ENCODE measurements around the gene ARMC9. TPM values are rescaled to one million over a fixed set of nuclear protein-coding genes. Genes with fewer than 3 reads are reported as not detected.

The ARMC9 gene
- total RNA-seq, 4 donors from 2014 or later: 6.5 to 11.5 (median 9.3) TPM

DNA sequence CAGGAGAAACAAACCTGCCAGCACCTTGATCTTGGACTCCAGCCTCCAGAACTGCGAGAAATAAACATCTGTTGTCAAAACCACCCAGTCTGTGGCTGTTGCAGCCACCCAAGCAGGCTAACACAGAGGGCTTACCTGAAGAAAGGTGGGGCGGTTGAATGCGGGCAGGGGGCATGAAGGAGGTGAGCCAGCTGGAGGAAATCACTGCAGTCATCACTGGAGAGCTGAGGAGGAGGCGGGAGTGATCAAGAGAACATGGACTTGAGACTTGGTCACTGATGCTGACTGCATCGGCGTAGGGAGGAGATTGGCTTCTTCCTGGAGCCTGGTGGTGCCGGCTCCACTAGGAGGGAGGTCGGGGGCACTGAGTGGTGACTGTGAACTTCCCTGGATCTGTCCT lies 14.6 kb upstream of the ARMC9 start:
- peak in 1 of 2 donors; percentile 49 for DNase-seq (ENCODE audit: low spot score in 2 of 2)
- H3K27me3 ChIP-seq: no peaks in the 10 kb centered on the region
- no peak overlapping the region for H3K4me3 ChIP-seq
- H3K27ac ChIP-seq: no peak overlapping the region
- no peak for TF ChIP-seq POLR2A (IDR thresholded peaks at IDR 0.05)
- TF ChIP-seq POLR2AphosphoS5 (IDR thresholded peaks at IDR 0.05): no peak
- TF ChIP-seq, protein P1, sequence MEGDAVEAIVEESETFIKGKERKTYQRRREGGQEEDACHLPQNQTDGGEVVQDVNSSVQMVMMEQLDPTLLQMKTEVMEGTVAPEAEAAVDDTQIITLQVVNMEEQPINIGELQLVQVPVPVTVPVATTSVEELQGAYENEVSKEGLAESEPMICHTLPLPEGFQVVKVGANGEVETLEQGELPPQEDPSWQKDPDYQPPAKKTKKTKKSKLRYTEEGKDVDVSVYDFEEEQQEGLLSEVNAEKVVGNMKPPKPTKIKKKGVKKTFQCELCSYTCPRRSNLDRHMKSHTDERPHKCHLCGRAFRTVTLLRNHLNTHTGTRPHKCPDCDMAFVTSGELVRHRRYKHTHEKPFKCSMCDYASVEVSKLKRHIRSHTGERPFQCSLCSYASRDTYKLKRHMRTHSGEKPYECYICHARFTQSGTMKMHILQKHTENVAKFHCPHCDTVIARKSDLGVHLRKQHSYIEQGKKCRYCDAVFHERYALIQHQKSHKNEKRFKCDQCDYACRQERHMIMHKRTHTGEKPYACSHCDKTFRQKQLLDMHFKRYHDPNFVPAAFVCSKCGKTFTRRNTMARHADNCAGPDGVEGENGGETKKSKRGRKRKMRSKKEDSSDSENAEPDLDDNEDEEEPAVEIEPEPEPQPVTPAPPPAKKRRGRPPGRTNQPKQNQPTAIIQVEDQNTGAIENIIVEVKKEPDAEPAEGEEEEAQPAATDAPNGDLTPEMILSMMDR (IDR thresholded peaks at IDR 0.05): no peak
- no peak for TF ChIP-seq EP300 (IDR thresholded peaks at IDR 0.05)
- 94% methylated on average over 8 of the region's 8 CpGs for WGBS
- H3K36me3 ChIP-seq: no peaks in the 10 kb centered on the region
- H3K4me1 ChIP-seq: peaks cover 6% of the 10 kb centered on the region
- H3K9me3 ChIP-seq: no peaks in the 10 kb centered on the region

GRCh38 chr2:231184319-231184718 lies 14.1 kb upstream of the ARMC9 start:
- DNase-seq (ENCODE audit: low spot score in 2 of 2): peak in 1 of 2 donors; percentile 27
- Histone ChIP-seq H3K9me3 (no peaks in the 10 kb centered on the region), H3K4me3 (no peak overlapping the region), H3K36me3 (no peaks in the 10 kb centered on the region), H3K27ac (no peak overlapping the region), H3K27me3 (no peaks in the 10 kb centered on the region), H3K4me1 (peaks cover 6% of the 10 kb centered on the region)
- WGBS: 94% methylated on average over 4 of the region's 4 CpGs
- TF ChIP-seq POLR2A (IDR thresholded peaks at IDR 0.05) (no peak), POLR2AphosphoS5 (IDR thresholded peaks at IDR 0.05) (no peak), EP300 (IDR thresholded peaks at IDR 0.05) (no peak)
- TF ChIP-seq, protein P1 (IDR thresholded peaks at IDR 0.05): no peak

- Histone ChIP-seq H3K4me3 (no peak overlapping the region), H3K9me3 (no peaks in the 10 kb centered on the region), H3K36me3 (no peaks in the 10 kb centered on the region), H3K27ac (no peak overlapping the region), H3K4me1 (peaks cover 6% of the 10 kb centered on the region), H3K27me3 (no peaks in the 10 kb centered on the region)
- TF ChIP-seq, protein P1 (IDR thresholded peaks at IDR 0.05): no peak
- no peak for TF ChIP-seq POLR2A (IDR thresholded peaks at IDR 0.05)
- no peak for DNase-seq (ENCODE audit: low spot score in 2 of 2)
- 81% methylated on average over 10 of the region's 11 CpGs for WGBS
Observed at GRCh38 chr2:231185050-231185725, 13.2 kb upstream of the ARMC9 start.

- Histone ChIP-seq H3K9me3 (no peaks in the 10 kb centered on the region), H3K4me1 (peaks cover 11% of the 10 kb centered on the region), H3K4me3 (no peak overlapping the region), H3K27ac (no peak overlapping the region), H3K27me3 (peaks cover 4% of the 10 kb centered on the region), H3K36me3 (no peaks in the 10 kb centered on the region)
- WGBS: 90% methylated on average over 3 of the region's 4 CpGs
- DNase-seq (ENCODE audit: low spot score in 2 of 2): no peak
- TF ChIP-seq, protein P1 (IDR thresholded peaks at IDR 0.05): no peak
- no peak for TF ChIP-seq POLR2AphosphoS5 (IDR thresholded peaks at IDR 0.05)
- TF ChIP-seq POLR2A (IDR thresholded peaks at IDR 0.05): no peak
- no peak for TF ChIP-seq EP300 (IDR thresholded peaks at IDR 0.05)
Observed at GRCh38 chr2:231185886-231186285, 12.5 kb upstream of the ARMC9 start.

- 90% methylated on average over 4 of the region's 7 CpGs for WGBS
- H3K36me3 ChIP-seq: no peaks in the 10 kb centered on the region
Observed at GRCh38 chr2:231186325-231186724, 12.1 kb upstream of the ARMC9 start.

More at GRCh38 chr2:231186325-231186724, 12.1 kb upstream of the ARMC9 start:
- peaks cover 15% of the 10 kb centered on the region for H3K4me1 ChIP-seq
- H3K27ac ChIP-seq: no peak overlapping the region
- H3K4me3 ChIP-seq: no peak overlapping the region
- TF ChIP-seq, protein P1 (IDR thresholded peaks at IDR 0.05): no peak
- no peak for TF ChIP-seq POLR2AphosphoS5 (IDR thresholded peaks at IDR 0.05)
- H3K9me3 ChIP-seq: no peaks in the 10 kb centered on the region
- peaks cover 4% of the 10 kb centered on the region for H3K27me3 ChIP-seq
- peak in 1 of 2 donors; percentile 44 for DNase-seq (ENCODE audit: low spot score in 2 of 2)

Measured in suprapubic skin (tissue), 4 donors.